Esophagus squamous epithelium (tissue), 4 donors: ENCODE measurements around the gene FAM222B.

ENCODE experiments used
- CTCF ChIP-seq, 6 experiments: fragments of 450-650 bp in 4 of 6; fragments of 200-600 bp in 2 of 6; sonication (generic) in 2 of 6; IDR thresholded peaks; one replicate each; pipeline ENCODE4 v1.5.1; 2016 to 2019; ENCODE audit warnings: antibody characterized with exemption in 6 of 6, mild to moderate bottlenecking in 4 of 6, moderate library complexity in 4 of 6
- POLR2A ChIP-seq, 4 donors: fragments of 450-650 bp; IDR thresholded peaks; one replicate each; pipeline ENCODE4 v1.6.1; 2017; ENCODE audit warnings: antibody characterized with exemption in 4 of 4, mild to moderate bottlenecking in 4 of 4, moderate library complexity in 3 of 4

GRCh38 chr17:28885363-28885762 is 42.8 kb upstream of the FAM222B start:
- TF ChIP-seq CTCF (IDR thresholded peaks at IDR 0.05) (no peak), POLR2A (IDR thresholded peaks at IDR 0.05) (no peak)
